SU-DHL-6 (cell line): ENCODE measurements around the gene SLC6A3.

Experiments used
- EZH2phosphoT487 ChIP-seq: fragments of 200-600 bp; sonication (generic), shearing (Covaris generic); conservative IDR thresholded peaks from 2 replicates; pipeline ENCODE4 v1.6.1; 2018; ENCODE audit warnings: mild to moderate bottlenecking, antibody characterized with exemption, low read length, moderate library complexity, mixed read lengths
- TF ChIP-seq, protein P1 (sequence below): fragments of 200-600 bp; sonication (generic); IDR thresholded peaks from one replicate; pipeline ENCODE4 v1.5.1; 2017; ENCODE audit warnings: antibody characterized with exemption, mild to moderate bottlenecking, low read length, moderate library complexity; ENCODE audit not compliant: insufficient read depth, poor library complexity, severe bottlenecking

DNA sequence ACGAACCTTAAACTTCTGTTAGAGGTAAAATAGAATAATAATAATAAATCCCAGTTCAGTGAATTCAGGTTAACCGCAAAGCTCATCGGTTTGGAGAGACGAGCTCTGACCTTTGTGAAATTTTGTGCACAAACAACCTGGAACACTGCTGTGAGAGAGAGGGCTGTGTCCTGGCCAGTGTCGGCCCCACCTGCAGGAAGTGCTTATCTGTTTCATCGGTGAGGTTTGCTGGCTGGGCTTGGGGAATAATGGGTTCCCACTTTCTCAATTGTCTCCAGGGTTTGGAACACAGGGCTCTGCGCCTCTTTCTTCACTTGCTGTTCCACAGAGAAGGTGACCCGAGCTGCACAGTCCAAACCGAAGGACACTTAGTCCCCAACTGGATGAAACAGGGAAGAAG, 81.0 kb downstream of the SLC6A3 start:
- TF ChIP-seq, protein P1, sequence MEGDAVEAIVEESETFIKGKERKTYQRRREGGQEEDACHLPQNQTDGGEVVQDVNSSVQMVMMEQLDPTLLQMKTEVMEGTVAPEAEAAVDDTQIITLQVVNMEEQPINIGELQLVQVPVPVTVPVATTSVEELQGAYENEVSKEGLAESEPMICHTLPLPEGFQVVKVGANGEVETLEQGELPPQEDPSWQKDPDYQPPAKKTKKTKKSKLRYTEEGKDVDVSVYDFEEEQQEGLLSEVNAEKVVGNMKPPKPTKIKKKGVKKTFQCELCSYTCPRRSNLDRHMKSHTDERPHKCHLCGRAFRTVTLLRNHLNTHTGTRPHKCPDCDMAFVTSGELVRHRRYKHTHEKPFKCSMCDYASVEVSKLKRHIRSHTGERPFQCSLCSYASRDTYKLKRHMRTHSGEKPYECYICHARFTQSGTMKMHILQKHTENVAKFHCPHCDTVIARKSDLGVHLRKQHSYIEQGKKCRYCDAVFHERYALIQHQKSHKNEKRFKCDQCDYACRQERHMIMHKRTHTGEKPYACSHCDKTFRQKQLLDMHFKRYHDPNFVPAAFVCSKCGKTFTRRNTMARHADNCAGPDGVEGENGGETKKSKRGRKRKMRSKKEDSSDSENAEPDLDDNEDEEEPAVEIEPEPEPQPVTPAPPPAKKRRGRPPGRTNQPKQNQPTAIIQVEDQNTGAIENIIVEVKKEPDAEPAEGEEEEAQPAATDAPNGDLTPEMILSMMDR: no peak
- no peak for TF ChIP-seq EZH2phosphoT487
